IMR-90 (cell line): ENCODE data around the gene RBM28. TPM values are rescaled to one million over a fixed set of nuclear protein-coding genes. Genes with fewer than 3 reads are reported as not detected.

ENCODE experiments used
- ATAC-seq: fragments of 200-7000 bp; cut with Tn5 transposase; 2 replicates; pipeline ENCODE4 v1.9.1; 2020; ENCODE audit warnings: low read depth, mild to moderate bottlenecking, moderate library complexity
- BruUV-seq: library from RNA; stranded (reverse); fragments of 400-500 nt; replicated peaks from 2 replicates; lab custom pipeline; 2021; lab: Mats Ljungman, UMichigan
- CTCF ChIA-PET: fragments of 300-600 bp; formaldehyde crosslinking; extraction: SDS; loops from one replicate; lab custom pipeline; 2021; ENCODE audit warnings: antibody characterized with exemption; lab: Yijun Ruan, JAX
- POLR2A ChIA-PET: fragments of 300-600 bp; sonication (Branson Sonifier 250); formaldehyde crosslinking; loops from one replicate; lab custom pipeline; 2022; ENCODE audit warnings: antibody characterized with exemption; ENCODE audit not compliant: unreplicated experiment; lab: Charles Lee
- DNase-seq: peaks from one replicate; pipeline ENCODE4 v3.0.0; 2013
- H2AFZ ChIP-seq: replicated peaks from 2 replicates; pipeline ENCODE3; 2013; ENCODE audit warnings: low read length, mild to moderate bottlenecking; ENCODE audit not compliant: poor library complexity
- H2AK5ac ChIP-seq: 2 replicates; pipeline ENCODE4 v1.6.1; 2013; ENCODE audit warnings: low read depth, low read length, inconsistent platforms
- H2AK9ac ChIP-seq: replicated peaks from 2 replicates; pipeline ENCODE3; 2013; ENCODE audit warnings: mild to moderate bottlenecking, low read depth, low read length, moderate library complexity; ENCODE audit not compliant: poor library complexity
- H2BK120ac ChIP-seq: 2 replicates; pipeline ENCODE4 v1.6.1; 2013; ENCODE audit warnings: low read depth, low read length, inconsistent platforms
- H2BK15ac ChIP-seq: 3 replicates; pipeline ENCODE4 v1.6.1; 2013; ENCODE audit warnings: low read depth, low read length, inconsistent platforms
- H2BK20ac ChIP-seq: 2 replicates; pipeline ENCODE4 v1.6.1; 2013; ENCODE audit warnings: low read depth, mild to moderate bottlenecking, inconsistent platforms, low read length, moderate library complexity
- H2BK5ac ChIP-seq: 2 replicates; pipeline ENCODE4 v1.6.1; 2013; ENCODE audit warnings: mild to moderate bottlenecking, low read depth, low read length, inconsistent platforms; ENCODE audit not compliant: poor library complexity, severe bottlenecking
- H3K14ac ChIP-seq: replicated peaks from 2 replicates; pipeline ENCODE4 v1.6.1; 2013; ENCODE audit warnings: low read depth, low read length, inconsistent platforms
- H3K18ac ChIP-seq: 2 replicates; pipeline ENCODE4 v1.6.1; 2013; ENCODE audit warnings: low read depth, low read length, control low read depth
- H3K23ac ChIP-seq: 2 replicates; pipeline ENCODE4 v1.6.1; 2013; ENCODE audit warnings: low read depth, low read length, inconsistent platforms
- H3K27ac ChIP-seq: 2 replicates; pipeline ENCODE4 v1.5.1; 2013; ENCODE audit warnings: mild to moderate bottlenecking, control low read depth, low read length; ENCODE audit not compliant: insufficient read depth
- H3K27me3 ChIP-seq: 2 replicates; pipeline ENCODE4 v1.6.1; 2013; ENCODE audit warnings: low read length; ENCODE audit not compliant: control insufficient read depth, insufficient read depth
- H3K36me3 ChIP-seq: 2 replicates; pipeline ENCODE4 v1.6.1; 2013; ENCODE audit warnings: low read length, mixed read lengths; ENCODE audit not compliant: control insufficient read depth, insufficient read depth
- H3K4ac ChIP-seq: 2 replicates; pipeline ENCODE4 v1.6.1; 2013; ENCODE audit warnings: low read depth, low read length, inconsistent platforms
- H3K4me1 ChIP-seq: 2 replicates; pipeline ENCODE4 v1.6.1; 2013; ENCODE audit warnings: low read length, mixed read lengths; ENCODE audit not compliant: control insufficient read depth, insufficient read depth
- H3K4me2 ChIP-seq: 2 replicates; pipeline ENCODE4 v1.6.1; 2013; ENCODE audit warnings: low read depth, mild to moderate bottlenecking, control low read depth, low read length, moderate library complexity
- H3K4me3 ChIP-seq: 2 replicates; pipeline ENCODE4 v1.5.1; 2013; ENCODE audit warnings: low read depth, mild to moderate bottlenecking, control low read depth, low read length, moderate library complexity; ENCODE audit not compliant: insufficient read depth
- H3K56ac ChIP-seq: 2 replicates; pipeline ENCODE4 v1.6.1; 2013; ENCODE audit warnings: low read length, inconsistent platforms; ENCODE audit not compliant: insufficient read depth; ENCODE audit errors: extremely low read depth
- H3K79me1 ChIP-seq, 2 experiments: 2 replicates each; pipeline ENCODE4 v1.6.1; 2013; ENCODE audit warnings: low read length in 2 of 2, inconsistent platforms in 1 of 2, low read depth in 1 of 2
- H3K9ac ChIP-seq: 2 replicates; pipeline ENCODE4 v1.6.1; 2013; ENCODE audit warnings: low read depth, low read length, control low read depth
- H3K9me1 ChIP-seq: 2 replicates; pipeline ENCODE4 v1.6.1; 2013; ENCODE audit warnings: low read length, inconsistent platforms; ENCODE audit not compliant: insufficient read depth
- H3K9me3 ChIP-seq: 2 replicates; pipeline ENCODE4 v1.6.1; 2013; ENCODE audit warnings: low read length; ENCODE audit not compliant: control insufficient read depth, insufficient read depth
- H4K20me1 ChIP-seq: 2 replicates; pipeline ENCODE4 v1.6.1; 2013; ENCODE audit warnings: low read length, inconsistent platforms; ENCODE audit not compliant: insufficient read depth
- H4K5ac ChIP-seq: 2 replicates; pipeline ENCODE4 v1.6.1; 2013; ENCODE audit warnings: mild to moderate bottlenecking, low read depth, low read length, control low read depth
- H4K8ac ChIP-seq, 2 experiments: 2 replicates each; pipeline ENCODE4 v1.6.1; 2013; ENCODE audit warnings: low read depth in 2 of 2, low read length in 2 of 2, control low read depth in 1 of 2, inconsistent platforms in 1 of 2
- H4K91ac ChIP-seq: 2 replicates; pipeline ENCODE4 v1.6.1; 2013; ENCODE audit warnings: low read depth, low read length, inconsistent platforms; ENCODE audit not compliant: insufficient read depth
- MAZ ChIP-seq: IDR thresholded peaks from 2 replicates; pipeline ENCODE4 v1.6.1; 2012; ENCODE audit warnings: low read depth, mild to moderate bottlenecking, low read length, improper control_type of control experiment, moderate library complexity, borderline replicate concordance
- MXI1 ChIP-seq: IDR thresholded peaks from 2 replicates; pipeline ENCODE4 v1.6.1; 2012; ENCODE audit warnings: low read depth, mild to moderate bottlenecking, low read length, moderate library complexity, borderline replicate concordance
- RFX5 ChIP-seq: IDR thresholded peaks from 2 replicates; pipeline ENCODE4 v1.8.0; 2012; ENCODE audit warnings: low read depth, mild to moderate bottlenecking, low read length, moderate library complexity
- WGBS, 2 experiments: methylation state at CpG; one replicate each; pipeline versions ENCODE4 v1.1.5 to v1.1.7; 2013; ENCODE audit warnings: missing lambda C conversion rate in 2 of 2; ENCODE audit not compliant: insufficient read length in 1 of 2; ENCODE audit errors: extremely low coverage in 2 of 2; 5-methylcytosine and 5-hydroxymethylcytosine counted together
- dilution Hi-C: fragments of 300-500 bp; cut with HindIII; formaldehyde crosslinking; loops from one replicate; pipeline ENCODE4 v1.14.3; 2018; ENCODE audit warnings: low sequenced_read_pairs; ENCODE audit not compliant: unreplicated experiment
- in situ Hi-C: fragments of 300-500 bp; cut with MboI; formaldehyde crosslinking; loops from 3 replicates; pipeline ENCODE4 v1.14.3; 2019; ENCODE audit warnings: low sequenced_read_pairs, inconsistent platforms, mixed read lengths
- intact Hi-C: fragments of 100-400 bp; cut with micrococcal nuclease; formaldehyde crosslinking; loops from 2 replicates; pipeline ENCODE4 v1.10.0; 2022
- polyA plus RNA-seq, 3 experiments: library from polyadenylated mRNA; depleted of rRNA; stranded (reverse); fragments of >200 nt; gene quantifications; 2 replicates each; pipeline ENCODE4 v1.2.3, GENCODE V29; 2012; ENCODE audit warnings: low replicate concordance in 1 of 3
- total RNA-seq: library from RNA; depleted of rRNA; stranded (reverse); fragments of >200 nt; gene quantifications from 2 replicates; pipeline ENCODE4 v1.2.3, GENCODE V29; 2012

RBM28 gene
- total and polyA plus RNA-seq, 2 of the 4 experiments (the other 2 are of a cell fraction) = 12.4 to 20.4 TPM

- H3K56ac ChIP-seq = no peak overlapping the region
- no peak overlapping the region for H3K27ac ChIP-seq
- no peak overlapping the region for H2BK15ac ChIP-seq
- H3K9ac ChIP-seq = no peak overlapping the region
- WGBS, 2 experiments = no CpG with 5 or more reads among the region's 5 CpGs
- H3K4me1 ChIP-seq = no peaks in the 10 kb centered on the region
- no peak overlapping the region for H2BK120ac ChIP-seq
- intact Hi-C loops (no loop called here), dilution Hi-C loops (no loop called here), in situ Hi-C loops (no loop called here)
- no peak for TF ChIP-seq RFX5
- no peak for TF ChIP-seq MXI1
- no peak for TF ChIP-seq MAZ
- no peak overlapping the region for H3K4ac ChIP-seq
- ChIA-PET POLR2A (no interaction called here), CTCF (no interaction called here)
- no peak overlapping the region for H2AK9ac ChIP-seq
- no peak overlapping the region for H3K14ac ChIP-seq
- H3K36me3 ChIP-seq = peaks cover 44% of the 10 kb centered on the region
- H2AFZ ChIP-seq = no peak overlapping the region
- DNase-seq (no peak), ATAC-seq (no peak)
- no peak overlapping the region for H2BK5ac ChIP-seq
- no peak overlapping the region for H2AK5ac ChIP-seq
- H3K9me3 ChIP-seq = no peaks in the 10 kb centered on the region
- no TSS peak for BruUV-seq
- no peak overlapping the region for H3K4me2 ChIP-seq
- H4K5ac ChIP-seq = no peak overlapping the region
- no peak overlapping the region for H3K18ac ChIP-seq
- no peak overlapping the region for H2BK20ac ChIP-seq
- no peak overlapping the region for H4K91ac ChIP-seq
- H4K8ac ChIP-seq = no peak overlapping the region
- H3K79me1 ChIP-seq = no peaks in the 10 kb centered on the region; a peak in 2 of 4 replicates
- no peaks in the 10 kb centered on the region; the same call in 1 of the 2 replicates for H3K9me1 ChIP-seq
- H3K23ac ChIP-seq = no peak overlapping the region
- no peak overlapping the region for H3K4me3 ChIP-seq
- no peaks in the 10 kb centered on the region for H4K20me1 ChIP-seq
- no peaks in the 10 kb centered on the region for H3K27me3 ChIP-seq
Observed at GRCh38 chr7:128310499-128310898, 33.2 kb downstream of the RBM28 start.
